HFFc6 (cell line): ENCODE results near the gene MSI2. TPM values are rescaled to one million over a fixed set of nuclear protein-coding genes. Genes with fewer than 3 reads are reported as not detected.

ENCODE experiments used
- DNase-seq: peaks from one replicate; pipeline ENCODE4 v3.0.0-alpha.2; 2018
- H3K27ac Mint-ChIP-seq: 2 replicates; pipeline ENCODE4 v1.8.0; 2020; ENCODE audit warnings: mild to moderate bottlenecking, mixed read lengths
- H3K27me3 Mint-ChIP-seq: 2 replicates; pipeline ENCODE4 v1.8.0; 2021; ENCODE audit warnings: mild to moderate bottlenecking, moderate library complexity, mixed read lengths; ENCODE audit not compliant: insufficient read depth
- H3K36me3 Mint-ChIP-seq: 2 replicates; pipeline ENCODE4 v1.8.0; 2021; ENCODE audit warnings: low read depth, mixed read lengths
- H3K4me1 Mint-ChIP-seq: 2 replicates; pipeline ENCODE4 v1.8.0; 2020; ENCODE audit warnings: low read depth, mixed read lengths
- H3K4me3 Mint-ChIP-seq: 2 replicates; pipeline ENCODE4 v1.8.0; 2020; ENCODE audit warnings: mild to moderate bottlenecking, moderate library complexity, mixed read lengths
- H3K9me3 Mint-ChIP-seq: 2 replicates; pipeline ENCODE4 v1.8.0; 2020; ENCODE audit warnings: mild to moderate bottlenecking, mixed read lengths
- CTCF ChIP-seq: fragments of 200-600 bp; sonication (generic); IDR thresholded peaks from 2 replicates; pipeline ENCODE4 v1.5.0; 2021; ENCODE audit warnings: antibody characterized with exemption, mild to moderate bottlenecking
- total RNA-seq, 6 experiments: library from RNA; stranded (reverse); fragmentation: NEBNext Ultra II Directional; extraction: Animal tissue kit (Norgen Biotek cat#: 25700); gene quantifications; 2 replicates in 1 of 6; 3 replicates in 5 of 6; pipeline ENCODE4 v1.2.3, GENCODE V29; 2021

The MSI2 gene
- total RNA-seq, 6 experiments from 2014 or later: 53.5 to 71.7 (median 55.0) TPM

- Mint-ChIP-seq H3K4me1 (peaks cover 40% of the 10 kb centered on the region), H3K27me3 (no peaks in the 10 kb centered on the region; the same call in 1 of the 2 replicates), H3K27ac (peak overlapping the region; percentile 55; the same call in 1 of the 2 replicates), H3K9me3 (no peaks in the 10 kb centered on the region), H3K36me3 (no peaks in the 10 kb centered on the region), H3K4me3 (peak overlapping the region; percentile 39; the same call in 1 of the 2 replicates)
- TF ChIP-seq CTCF: peak; percentile 15; the same call in 1 of the 2 replicates
- DNase-seq: no peak
These were observed 348.7 kb downstream of the MSI2 start for GRCh38 chr17:57604771-57605674.

DNA sequence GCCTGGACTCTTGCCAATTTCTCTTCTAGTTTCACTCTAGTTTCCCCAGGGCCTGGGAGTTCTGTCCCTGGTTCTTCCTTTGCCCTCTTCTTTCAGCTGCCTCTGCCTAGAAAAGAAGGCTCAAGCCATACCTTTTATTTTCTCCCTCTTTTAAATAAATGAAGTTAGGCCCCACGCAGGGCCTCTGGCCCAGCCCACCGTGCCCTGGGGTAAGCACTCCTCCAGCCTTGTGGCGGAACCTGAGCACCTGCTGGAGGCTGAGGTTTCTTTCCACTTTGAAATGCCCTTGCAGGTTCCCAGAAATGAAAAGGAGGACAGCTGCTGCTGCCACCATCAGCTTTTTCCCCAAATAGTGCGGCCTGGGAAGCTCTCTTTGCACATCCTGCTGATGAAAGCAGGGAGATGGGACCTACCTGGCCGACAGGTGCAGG lies 349.4 kb downstream of the MSI2 start:
- H3K27me3 Mint-ChIP-seq: no peaks in the 10 kb centered on the region; the same call in 1 of the 2 replicates
- peaks cover 33% of the 10 kb centered on the region for H3K4me1 Mint-ChIP-seq
- TF ChIP-seq CTCF: no peak
- no peaks in the 10 kb centered on the region for H3K9me3 Mint-ChIP-seq
- no peaks in the 10 kb centered on the region for H3K36me3 Mint-ChIP-seq
- no peak for DNase-seq
- H3K4me3 Mint-ChIP-seq: peak overlapping the region; percentile 39; the same call in 1 of the 2 replicates
- peak overlapping the region; percentile 55; the same call in 1 of the 2 replicates for H3K27ac Mint-ChIP-seq

- Mint-ChIP-seq H3K27ac (no peak overlapping the region), H3K4me3 (no peak overlapping the region), H3K36me3 (no peaks in the 10 kb centered on the region), H3K27me3 (no peaks in the 10 kb centered on the region), H3K9me3 (no peaks in the 10 kb centered on the region), H3K4me1 (peaks cover 30% of the 10 kb centered on the region)
- DNase-seq: no peak
- no peak for TF ChIP-seq CTCF
These were observed 350.0 kb downstream of the MSI2 start for GRCh38 chr17:57606111-57606875.

- Mint-ChIP-seq H3K27me3 (no peaks in the 10 kb centered on the region), H3K9me3 (no peaks in the 10 kb centered on the region), H3K4me3 (no peak overlapping the region), H3K27ac (no peak overlapping the region), H3K4me1 (peaks cover 30% of the 10 kb centered on the region), H3K36me3 (no peaks in the 10 kb centered on the region)
- no peak for TF ChIP-seq CTCF
- no peak for DNase-seq
These were observed 351.3 kb downstream of the MSI2 start for GRCh38 chr17:57607553-57608120.

GRCh38 chr17:57608369-57609124 lies 352.2 kb downstream of the MSI2 start:
- H3K4me1 Mint-ChIP-seq: peaks cover 30% of the 10 kb centered on the region
- no peaks in the 10 kb centered on the region for H3K9me3 Mint-ChIP-seq
- DNase-seq: no peak
- no peak for TF ChIP-seq CTCF
- H3K4me3 Mint-ChIP-seq: no peak overlapping the region
- H3K27me3 Mint-ChIP-seq: no peaks in the 10 kb centered on the region
- H3K36me3 Mint-ChIP-seq: no peaks in the 10 kb centered on the region
- H3K27ac Mint-ChIP-seq: no peak overlapping the region
